GM18951 (cell line): ENCODE results near the gene N4BP2L1.
"Not testable (repeated sequence)": the region's sequence is repeated elsewhere in the genome, so short reads cannot be mapped to it uniquely, and the experiment has no call there.

Experiments
- POLR2A ChIP-seq: IDR thresholded peaks from 4 replicates; pipeline ENCODE4 v1.6.1; 2011; ENCODE audit warnings: mild to moderate bottlenecking; ENCODE audit not compliant: insufficient read length, insufficient read depth; ENCODE audit errors: extremely low read depth
- in situ Hi-C: fragments of 300-500 bp; cut with MboI; formaldehyde crosslinking; loops from one replicate; pipeline ENCODE4 v1.12.0; 2022; ENCODE audit warnings: low sequenced_read_pairs, mixed read lengths, inconsistent platforms; ENCODE audit not compliant: unreplicated experiment

N4BP2L1 gene

DNA sequence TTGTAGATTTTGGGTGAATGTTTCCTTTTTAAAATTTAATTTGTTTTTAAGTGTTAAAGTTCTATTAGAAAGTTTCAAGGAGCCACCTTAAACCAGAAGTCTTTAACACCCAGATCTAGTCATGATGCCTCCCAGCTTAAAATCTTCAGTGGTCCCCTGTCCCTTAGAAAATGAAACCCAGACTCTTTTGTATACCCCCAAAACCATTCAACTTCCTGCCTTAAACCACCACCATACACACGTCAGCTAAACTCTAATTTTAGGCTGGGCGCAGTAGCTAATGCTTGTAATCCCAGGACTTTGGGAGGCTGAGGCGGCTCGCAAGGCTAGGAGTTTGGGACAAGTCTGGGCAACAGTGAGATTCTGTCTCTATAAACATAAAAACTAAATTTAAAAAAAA is 37.9 kb downstream of the N4BP2L1 start:
- TF ChIP-seq POLR2A = no peak
- in situ Hi-C loops = no loop called here

DNA sequence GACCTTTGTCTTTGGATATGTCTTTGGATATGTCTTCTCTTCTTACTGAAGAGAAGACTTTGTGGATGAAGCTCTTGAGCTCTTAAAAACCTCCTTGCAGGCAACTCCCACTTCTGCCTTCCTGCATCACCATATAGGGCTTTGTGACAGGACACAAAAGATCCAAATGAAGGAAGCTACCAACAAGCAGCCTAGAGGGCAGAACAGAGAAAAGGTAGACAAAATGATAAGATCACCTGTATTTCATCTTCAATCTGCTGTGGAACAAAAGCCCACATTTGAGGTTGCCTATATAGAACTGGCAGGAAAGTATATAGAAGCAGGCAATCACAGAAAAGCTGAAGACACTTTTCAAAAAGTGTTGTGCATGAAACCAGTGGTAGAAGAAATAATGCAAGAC is 42.5 kb downstream of the N4BP2L1 start:
- in situ Hi-C loops = no loop called here
- TF ChIP-seq POLR2A = no peak

DNA sequence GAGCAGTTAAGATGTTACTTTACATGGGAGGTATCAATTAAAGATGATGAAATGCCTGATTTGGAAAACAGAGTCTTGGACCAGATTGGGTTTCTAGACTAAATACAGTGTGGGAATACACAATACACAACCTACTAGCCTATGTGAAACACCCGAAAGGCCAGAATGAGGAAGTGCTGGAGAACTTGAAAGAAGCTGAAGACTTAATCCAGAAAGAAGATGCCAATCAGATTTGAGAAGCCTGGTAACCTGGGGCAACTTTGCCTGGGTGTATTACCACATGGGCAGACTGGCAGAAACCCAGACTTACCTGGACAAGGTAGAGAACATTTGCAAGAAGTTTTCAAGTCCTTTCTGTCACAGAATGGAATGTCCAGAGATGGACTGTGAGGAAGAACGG is 43.2 kb downstream of the N4BP2L1 start:
- no peak for TF ChIP-seq POLR2A
- in situ Hi-C loops = no loop called here

DNA sequence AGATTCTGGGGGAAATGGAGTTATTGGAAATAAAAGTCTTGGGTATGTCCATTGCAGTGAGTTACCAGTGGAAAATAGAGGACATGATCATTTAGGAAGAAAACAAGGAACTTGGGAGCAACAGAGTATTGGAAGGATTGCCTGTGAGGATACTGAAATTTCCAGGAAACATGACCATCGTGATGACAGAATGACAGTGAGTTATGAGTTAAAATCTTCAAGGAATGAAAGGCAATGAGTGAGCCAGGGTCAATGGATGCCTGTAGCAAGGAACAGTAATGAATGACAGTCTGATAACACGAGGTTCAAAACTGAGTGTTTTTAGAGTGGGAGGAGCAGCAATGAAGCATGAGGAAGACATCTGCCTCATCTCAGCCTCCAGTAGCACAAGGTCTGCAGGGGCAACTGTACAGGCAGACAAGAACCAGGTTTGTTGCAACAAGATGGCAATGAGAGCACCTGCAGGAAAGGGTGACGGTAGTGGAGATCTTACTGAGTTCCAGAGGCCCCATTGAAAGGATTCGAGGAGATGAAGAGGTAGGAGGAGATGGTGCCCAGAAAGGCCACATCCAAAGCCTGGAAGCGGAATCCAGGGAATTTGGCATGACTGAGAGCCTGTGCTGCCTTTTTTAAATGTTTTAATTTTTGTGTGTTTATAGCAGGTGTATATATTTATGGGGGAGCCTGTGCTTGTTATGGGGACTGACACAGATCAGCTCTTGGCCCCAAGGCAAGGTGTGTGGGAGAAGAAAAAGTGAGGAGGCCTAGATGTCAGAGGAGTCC is 43.9 kb downstream of the N4BP2L1 start:
- in situ Hi-C loops = no loop called here
- TF ChIP-seq POLR2A = no peak

DNA sequence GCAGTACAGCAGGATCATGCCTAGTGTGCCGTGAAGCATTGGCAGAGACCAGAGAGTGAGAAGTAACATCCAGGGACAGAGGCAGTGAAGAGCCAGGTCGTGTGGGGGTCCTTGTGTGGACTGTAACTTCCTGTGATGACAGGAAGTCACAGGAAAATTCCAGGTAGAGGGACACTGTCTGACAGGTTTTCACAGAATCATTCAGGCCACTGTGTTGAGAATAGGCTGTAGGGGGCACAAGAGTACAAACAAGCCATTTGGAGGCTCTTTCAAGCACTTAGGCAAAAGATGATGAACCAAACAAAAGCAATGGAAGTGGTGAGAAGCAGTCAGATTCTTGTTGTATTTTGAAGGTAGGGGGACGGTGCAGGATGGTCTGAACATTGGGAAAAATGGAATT is 46.4 kb downstream of the N4BP2L1 start:
- in situ Hi-C loops = no loop called here
- no peak for TF ChIP-seq POLR2A

DNA sequence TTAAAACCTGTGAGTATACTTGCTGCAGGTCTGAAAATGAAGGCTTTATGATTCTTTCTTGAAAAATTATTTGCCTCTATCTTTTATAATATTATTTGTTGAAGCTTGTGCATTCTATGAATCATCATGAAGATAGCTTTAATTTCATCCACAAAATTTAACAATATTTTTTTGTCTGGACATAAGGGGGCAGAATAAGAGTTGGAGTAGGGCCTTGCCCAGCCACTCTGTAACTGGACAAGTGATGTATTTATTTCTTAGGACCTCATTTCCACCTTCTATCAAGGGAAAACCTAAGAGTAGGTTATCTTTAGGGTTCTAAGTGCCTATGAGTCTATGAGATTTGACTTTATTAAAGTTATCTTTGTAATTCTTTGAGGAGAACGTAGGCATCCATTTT is 49.9 kb downstream of the N4BP2L1 start:
- in situ Hi-C loops = no loop called here
- TF ChIP-seq POLR2A = no peak

DNA sequence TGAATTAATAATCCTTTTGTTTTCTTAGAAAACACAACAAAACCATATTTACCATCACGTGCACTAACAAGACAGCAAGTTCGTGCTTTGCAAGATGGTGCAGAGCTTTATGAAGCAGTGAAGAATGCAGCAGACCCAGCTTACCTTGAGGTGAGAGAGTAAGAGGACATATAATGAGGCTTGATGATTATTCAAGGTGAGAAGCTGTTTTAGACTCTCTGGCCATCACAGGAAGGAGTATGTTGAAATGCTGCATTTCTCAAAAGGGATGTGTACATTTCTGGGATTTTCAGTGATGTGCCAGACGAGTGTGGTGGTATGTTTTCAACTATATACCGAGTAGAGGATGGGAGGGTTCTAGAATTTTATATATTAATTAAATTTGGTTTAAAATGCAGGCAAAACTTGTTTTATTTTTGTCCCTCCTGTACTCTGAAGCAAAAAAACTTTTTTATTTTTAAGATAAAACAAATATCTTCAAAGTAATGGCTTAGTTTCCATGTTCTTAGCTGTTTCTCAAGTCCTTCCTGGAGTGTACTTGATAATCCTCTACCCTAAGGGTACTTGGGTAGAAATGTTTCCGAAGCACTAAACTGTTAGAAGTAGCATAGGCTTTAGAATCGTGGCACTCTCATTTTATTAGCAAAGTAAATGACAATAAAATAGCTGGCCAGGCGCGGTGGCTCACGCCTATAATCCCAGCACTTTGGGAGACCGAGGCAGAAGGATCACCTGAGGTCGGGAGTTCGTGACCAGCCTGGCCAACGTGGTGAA is 51.1 kb downstream of the N4BP2L1 start:
- in situ Hi-C loops = no loop called here
- no peak for TF ChIP-seq POLR2A

DNA sequence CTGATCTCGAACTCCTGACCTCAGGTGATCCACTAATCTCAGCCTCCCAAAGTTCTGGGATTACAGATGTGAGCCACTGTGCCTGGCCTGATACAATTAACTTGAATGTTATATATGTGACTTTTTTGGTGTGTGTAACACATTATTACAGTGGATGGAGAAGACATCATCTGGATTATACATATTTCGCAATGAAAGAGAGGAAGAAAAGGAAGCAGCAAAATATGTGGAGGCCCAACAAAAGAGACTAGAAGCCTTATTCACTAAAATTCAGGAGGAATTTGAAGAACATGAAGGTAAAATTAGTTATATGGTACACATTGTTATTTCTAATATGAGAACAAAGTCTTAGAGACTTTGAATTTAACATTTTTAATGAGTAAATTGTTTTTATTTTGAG is 57.1 kb downstream of the N4BP2L1 start:
- TF ChIP-seq POLR2A = no peak
- in situ Hi-C loops = no loop called here

DNA sequence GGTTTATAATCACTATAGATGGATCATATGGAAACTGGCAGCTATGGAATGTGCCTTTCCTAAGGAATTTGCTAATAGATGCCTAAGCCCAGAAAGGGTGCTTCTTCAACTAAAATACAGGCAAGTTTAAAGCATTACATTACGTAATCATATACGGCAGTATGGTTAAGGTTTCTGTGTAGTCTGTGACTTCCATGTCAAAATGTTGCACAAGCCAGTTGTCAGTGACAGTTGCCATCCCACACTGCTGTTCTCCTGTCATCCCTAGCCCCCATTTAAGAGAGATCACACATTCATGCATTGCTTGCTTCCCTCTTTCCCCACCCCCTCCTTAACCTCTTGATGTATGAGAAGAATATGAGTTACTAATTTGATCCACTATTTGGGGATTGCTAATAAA is 65.4 kb downstream of the N4BP2L1 start:
- no peak for TF ChIP-seq POLR2A
- in situ Hi-C loops = no loop called here

DNA sequence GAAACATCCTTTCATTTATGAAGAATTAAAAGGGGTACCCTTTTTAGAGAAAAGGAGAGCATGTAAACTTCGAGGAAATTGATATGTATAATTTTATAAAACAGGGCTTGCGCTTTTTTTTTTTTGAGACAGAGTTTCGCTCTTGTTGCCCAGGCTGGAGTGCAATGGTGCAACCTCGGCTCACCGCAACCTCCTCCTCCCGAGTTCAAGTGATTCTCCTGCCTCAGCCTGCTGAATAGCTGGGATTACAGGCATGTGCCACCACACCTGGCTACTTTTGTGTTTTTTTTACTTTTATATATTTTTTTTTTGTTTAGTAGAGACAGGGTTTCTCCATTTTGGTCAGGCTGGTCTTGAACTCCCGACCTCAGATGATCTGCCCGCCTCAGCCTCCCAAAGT is 72.0 kb downstream of the N4BP2L1 start:
- in situ Hi-C loops = not testable (repeated sequence)

DNA sequence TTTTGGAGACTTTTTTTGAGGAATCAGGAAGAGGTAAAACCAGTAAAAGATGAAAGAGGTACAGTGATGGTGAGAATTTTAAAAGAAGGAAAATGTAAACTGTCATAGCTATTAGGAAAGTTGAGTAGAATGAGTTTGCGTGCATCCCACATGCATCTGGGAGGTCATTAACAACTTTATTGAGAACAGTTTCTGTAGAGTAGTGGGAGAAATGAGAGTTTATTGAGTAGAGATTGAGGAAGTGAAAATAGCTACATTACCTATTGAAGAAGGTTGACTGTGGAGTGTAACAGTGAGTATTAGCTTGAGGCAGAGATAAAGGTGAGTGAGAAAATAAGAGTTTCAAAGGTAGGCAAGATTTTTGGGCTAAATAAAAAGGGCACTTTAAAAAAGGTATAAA is 73.9 kb downstream of the N4BP2L1 start:
- in situ Hi-C loops = no loop called here
- no peak for TF ChIP-seq POLR2A

DNA sequence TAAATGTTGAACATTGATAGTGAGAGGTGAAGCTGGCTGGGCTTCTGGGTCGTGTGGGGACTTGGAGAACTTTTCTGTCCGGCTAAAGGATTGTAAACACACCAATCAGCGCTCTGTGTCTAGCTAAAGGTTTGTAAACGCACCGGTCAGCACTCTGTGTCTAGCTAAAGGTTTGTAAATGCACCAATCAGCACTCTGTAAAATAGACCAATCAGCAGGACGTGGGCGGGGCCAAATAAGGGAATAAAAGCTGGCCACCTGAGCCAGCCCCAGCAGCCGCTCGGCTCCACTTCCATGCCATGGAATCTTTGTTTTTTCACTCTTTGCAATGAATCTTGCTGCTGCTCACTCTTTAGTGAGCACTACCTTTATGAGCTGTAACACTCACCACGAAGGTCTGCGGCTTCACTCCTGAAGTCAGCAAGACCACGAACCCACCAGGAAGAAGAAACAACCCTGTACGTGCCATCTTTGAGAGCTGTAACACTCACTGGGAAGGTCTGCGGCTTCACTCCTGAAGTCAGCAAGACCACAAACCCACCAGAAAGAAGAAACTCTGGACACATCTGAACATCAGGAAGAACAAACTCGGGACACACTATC is 77.0 kb downstream of the N4BP2L1 start:
- in situ Hi-C loops = not testable (repeated sequence)
